Measurements from ENCODE around the gene SLC1A2.
"Not testable (repeated sequence)": the region's sequence is repeated elsewhere in the genome, so short reads cannot be mapped to it uniquely, and the experiment has no call there.

SLC1A2 gene

DNA sequence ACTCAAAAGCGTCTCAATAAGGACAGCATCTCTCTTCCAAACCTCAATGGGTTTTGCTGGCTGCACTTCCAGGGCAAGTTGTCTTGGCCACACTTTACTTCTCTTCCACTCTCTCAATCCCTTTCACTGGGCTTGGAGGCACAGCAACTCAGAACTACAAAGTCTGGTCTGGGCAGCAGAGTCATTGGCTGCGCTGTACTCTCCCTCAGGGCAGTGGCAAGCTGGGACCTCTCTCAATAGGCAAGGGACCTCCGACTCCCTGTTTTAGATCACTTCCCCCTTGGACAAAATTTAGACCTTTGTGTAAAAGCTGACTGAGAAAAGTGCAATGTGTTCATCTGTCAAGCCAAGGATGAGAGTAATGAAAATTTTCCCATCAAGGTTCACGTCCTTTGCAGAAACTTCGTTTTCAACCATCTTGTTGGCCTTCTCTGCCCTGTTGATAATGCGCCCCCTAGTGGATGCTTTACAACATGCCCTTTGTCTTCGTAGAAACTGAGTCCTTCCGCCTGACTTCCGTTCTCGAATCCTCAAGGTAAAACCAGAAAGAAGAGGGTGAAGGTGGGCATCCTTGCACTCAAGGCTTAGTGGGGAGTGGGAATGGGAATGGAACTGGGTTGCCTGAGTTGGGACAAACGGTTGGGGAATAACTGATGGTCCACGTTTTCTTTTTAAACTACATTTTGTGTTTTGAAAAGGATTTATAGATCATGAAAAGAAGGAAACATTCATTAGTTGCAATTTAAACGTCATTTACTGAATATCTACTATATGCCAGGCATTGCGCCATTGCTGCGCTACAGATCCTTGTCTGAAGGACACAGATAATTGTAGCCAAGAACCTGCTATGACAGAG lies 181.3 kb downstream of the SLC1A2 start:
- peak; percentile 42 for DNase-seq

DNA sequence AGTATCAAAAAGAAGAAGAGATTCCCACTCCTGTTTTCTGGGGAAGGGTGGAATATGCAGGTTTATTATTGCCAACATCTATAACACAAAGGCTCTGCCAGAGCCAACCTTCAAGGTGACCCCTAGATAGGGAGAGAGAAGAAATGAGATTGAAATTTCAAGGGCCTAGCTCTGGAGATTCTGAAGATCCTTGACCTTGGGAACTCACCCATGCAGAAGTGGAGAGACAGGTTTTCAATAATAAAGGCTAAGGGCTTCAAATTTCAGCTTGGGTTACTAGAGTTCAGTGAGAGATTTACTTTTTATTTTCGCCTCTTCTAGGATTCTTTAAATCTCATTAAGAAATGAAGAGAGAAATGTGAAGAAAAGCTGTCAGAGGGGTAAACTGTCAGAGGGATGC lies 182.0 kb downstream of the SLC1A2 start:
- DNase-seq, result no peak

DNA sequence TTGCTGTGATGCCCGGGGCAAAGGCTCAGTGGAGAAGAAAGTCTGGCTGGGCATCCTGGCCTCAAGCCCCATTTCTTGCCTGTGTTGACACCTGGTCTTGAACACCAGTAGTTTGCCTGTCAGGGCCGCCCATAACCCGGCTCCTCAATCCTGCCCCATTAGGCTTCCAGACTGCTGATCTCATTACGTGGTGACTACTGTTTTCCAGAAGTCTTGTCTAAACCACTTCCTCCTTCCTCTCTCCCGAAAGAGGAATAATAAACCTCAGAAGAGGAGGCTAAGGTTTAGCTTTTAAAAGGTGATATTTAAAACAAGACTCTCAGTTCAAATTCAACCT lies 182.7 kb downstream of the SLC1A2 start:
- no peak for DNase-seq

DNA sequence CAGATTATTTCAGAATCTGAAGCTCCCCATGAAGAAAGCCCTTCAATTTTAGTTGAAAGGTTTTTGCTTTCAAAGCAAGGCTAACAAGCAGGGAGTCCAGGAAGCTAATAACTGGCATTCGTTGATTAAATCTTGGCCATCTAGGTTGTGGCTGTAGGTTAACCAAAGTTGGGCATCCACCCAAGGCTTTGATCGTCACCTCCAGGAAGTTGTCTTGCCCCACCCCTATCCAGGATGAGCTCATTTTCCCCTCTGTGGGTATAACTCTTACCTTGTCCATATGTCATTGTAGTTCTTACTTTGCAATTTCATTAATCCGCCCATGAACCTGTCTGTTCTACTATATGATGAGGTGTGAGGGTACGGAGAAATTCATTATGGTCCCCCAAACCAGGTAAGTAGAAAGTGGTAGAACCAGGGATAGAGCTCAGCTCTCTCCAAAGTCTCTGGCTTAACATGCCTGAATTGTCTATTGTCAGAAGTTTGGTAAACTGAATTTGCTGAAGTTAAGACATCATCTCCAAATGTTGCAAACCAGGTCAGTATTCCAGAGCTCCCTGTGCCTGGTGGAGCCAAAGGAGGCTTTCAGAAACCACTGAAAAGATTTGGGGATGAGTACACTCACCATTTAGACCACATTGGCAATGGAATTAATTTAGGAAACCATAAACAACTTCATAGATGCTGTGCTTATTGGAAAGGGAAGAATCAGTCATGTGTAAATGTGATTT lies 183.3 kb downstream of the SLC1A2 start:
- DNase-seq, result no peak

DNA sequence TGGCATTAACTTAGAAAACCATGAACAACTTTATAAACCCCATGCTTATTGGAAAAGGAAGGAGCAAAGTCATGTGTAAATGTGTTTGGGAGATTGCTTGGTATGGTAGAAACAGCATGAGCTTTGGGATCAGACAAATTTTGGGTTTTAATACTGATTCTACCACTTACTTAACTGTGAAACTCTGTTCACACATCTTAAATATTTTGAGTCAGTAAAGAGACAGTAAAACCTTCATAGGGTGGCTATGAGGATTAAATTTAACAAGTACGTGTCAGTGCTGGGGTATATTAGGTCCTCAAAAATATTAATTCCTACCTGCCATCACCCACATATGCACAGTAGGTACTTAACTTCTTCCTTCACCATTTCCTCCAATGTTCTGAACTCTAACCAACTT lies 183.9 kb downstream of the SLC1A2 start:
- DNase-seq, result no peak

DNA sequence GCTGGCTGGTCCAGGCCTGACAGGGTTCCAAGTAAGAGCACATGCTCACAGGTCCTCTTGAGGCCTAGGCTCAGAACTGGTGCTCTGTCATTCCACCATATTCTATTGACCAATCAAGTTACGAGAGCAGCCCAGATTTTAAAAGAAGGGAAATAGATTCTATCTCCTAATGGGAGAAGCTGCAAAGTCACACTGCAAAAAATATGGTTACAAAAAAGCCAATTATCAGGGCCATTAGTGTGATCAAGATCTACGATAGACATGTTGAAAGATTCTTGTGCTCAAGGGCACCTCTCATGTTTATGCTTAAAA lies 184.2 kb downstream of the SLC1A2 start:
- DNase-seq, result no peak

DNA sequence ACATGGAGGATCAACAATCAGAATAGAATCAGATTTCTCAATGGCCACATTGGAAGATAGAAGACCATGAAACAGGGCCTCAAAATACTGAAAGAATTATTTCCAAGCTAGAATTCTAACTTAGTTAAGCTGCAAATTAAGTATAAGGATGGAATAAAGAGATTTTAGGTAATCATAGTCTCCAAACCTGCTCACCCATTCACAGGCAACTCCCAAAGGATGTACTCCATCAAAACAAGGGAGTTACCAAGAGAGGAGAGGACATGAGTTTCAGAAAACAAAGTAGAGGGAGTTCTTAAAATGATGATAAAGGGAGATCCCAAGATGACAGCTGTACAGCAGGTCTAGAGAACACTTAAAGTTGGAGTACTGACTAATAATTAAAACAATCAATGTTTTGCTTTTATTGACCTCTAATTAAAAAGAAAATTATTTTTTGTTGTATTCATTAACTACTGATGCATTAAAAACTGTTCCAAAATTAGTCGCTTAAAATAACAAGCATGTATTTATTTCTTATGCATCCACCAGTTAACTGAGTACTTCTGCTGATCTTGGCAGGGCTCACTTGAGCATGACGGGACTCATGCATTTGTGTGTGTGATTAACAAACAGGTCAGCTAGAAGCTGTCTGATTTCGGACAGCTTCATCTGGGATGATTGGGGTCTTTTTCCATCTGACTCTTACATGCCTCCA lies 184.8 kb downstream of the SLC1A2 start:
- DNase-seq, result no peak

DNA sequence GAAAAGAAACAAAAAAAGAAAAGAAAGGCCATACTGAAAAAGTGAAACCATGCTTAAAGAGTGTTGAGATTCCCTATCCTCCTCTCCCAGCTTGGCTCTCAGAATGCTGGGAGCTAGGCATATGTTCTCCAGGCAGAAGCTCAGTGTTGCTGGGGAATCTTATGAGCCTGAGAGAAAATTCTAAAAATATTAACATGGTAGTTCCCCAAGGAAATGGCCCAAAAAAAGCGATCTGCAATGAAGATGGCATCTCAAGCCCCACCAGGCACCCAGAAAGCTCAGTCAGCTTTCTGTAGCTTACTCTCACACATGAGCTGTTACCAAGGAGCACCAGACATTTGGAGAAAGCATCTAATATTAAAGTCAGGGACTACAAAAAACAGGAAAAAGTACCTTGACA lies 185.8 kb downstream of the SLC1A2 start:
- DNase-seq, result no peak

DNA sequence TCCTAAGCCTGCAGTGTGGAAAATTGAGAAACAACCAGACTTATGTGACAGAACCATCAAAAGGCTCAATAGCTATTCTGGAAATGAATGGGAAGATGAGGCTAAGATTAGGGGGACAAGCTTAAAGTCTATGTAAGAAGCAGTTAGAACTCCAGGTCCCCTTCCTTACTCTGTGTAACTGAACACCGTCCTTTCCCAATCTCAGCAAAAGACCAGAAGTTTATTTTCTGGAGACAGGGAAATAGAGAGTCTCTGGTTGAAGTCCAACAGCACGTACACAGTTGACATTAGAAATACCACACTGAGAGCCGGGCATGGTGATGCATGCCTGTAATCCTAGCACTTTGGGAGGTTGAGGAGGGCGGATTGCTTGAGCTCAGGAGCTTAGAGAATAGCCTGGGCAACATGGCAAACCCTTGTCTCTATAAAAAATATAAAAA lies 186.4 kb downstream of the SLC1A2 start:
- no peak for DNase-seq

DNA sequence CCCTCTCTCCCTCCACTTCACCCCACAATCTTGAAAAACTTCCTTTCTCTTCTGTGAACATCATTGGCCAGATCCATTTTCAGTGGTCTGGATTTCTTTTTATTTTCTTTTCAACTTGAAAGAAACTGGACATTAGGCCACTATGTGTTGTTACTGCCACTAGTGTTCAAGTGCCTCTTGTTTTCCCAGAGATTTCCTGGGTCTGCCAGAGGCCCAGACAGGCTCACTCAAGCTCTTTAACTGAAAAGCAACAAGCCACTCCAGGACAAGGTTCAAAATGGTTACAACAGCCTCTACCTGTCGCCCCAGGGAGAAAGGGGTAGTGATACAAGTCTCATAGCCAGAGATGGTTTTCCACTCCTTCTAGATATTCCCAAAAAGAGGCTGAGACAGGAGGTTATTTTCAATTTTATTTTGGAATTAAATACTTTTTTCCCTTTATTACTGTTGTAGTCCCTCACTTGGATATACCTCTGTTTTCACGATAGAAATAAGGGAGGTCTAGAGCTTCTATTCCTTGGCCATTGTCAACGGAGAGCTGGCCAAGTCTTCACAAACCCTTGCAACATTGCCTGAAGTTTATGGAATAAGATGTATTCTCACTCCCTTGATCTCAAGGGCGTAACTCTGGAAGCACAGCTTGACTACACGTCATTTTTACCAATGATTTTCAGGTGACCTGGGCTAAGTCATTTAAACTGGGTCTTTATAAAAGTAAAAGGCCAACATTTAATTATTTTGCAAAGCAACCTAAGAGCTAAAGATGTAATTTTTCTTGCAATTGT lies 188.1 kb downstream of the SLC1A2 start:
- DNase-seq, result no peak

DNA sequence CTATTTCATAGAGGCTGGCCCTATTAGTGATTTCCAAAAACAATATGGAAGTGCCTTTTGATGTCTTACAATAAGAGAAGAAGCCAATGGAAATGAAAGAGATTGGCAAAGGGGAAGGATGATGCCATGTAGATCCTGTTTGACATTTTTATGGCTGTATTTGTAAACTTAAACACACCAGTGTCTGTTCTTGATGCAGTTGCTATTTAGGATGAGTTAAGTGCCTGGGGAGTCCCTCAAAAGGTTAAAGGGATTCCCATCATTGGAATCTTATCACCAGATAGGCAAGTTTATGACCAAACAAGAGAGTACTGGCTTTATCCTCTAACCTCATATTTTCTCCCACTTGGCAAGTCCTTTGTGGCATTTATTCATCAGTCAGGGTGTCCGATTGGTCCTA lies 189.0 kb downstream of the SLC1A2 start:
- no peak for DNase-seq

DNA sequence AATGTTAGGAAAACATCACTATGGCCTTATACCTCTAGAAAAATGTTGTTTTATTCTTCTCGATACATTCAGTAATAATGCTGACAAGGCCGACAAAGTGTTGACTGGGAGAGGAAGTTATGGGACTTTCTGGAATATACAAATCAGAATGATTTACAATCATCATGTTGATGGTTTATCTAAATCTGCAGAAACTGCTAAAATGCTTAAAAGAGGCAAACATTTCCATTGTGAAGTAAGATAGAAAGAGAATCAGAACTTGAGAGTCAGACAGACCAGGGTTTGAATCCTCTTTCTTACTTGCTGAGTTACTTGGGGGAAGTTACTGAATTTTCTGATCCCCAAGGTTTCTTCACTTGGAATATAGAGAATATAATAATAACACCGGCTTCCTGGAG lies 191.0 kb downstream of the SLC1A2 start:
- no peak for DNase-seq

DNA sequence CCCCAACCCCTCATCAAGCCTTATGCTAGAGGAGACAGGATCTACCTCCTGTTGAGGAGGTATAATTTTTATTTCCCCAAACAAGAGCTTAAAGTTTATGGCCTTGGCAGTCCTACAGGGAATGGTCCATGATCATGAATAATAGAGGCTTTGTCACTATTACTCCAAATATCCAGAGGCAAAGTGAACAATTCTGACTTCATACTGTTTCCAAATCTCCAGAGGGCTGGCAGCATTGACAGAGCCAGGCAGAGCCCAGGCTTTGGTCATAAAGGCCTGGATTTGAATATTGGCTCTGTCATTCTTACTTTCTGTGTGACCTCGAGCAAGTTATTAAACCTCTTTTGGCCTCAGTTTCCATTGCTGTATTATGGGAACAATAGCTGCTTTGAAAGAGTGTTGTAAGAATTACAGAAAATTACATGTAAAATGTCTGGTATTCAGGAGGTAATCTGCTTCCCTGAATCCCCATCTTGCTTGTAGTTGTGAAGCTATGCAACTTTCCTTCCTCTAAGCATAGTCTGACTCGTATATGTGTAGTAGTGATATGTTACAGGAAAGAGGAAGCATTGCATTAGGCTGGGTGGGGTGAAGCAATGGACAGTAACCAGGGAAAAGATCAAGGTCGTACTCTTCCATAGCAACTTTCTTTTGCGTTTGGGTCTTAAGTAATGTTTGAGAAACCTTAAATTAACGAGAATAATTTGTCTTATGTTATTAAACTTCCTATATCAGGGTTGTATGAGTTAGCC lies 191.6 kb downstream of the SLC1A2 start:
- no peak for DNase-seq

DNA sequence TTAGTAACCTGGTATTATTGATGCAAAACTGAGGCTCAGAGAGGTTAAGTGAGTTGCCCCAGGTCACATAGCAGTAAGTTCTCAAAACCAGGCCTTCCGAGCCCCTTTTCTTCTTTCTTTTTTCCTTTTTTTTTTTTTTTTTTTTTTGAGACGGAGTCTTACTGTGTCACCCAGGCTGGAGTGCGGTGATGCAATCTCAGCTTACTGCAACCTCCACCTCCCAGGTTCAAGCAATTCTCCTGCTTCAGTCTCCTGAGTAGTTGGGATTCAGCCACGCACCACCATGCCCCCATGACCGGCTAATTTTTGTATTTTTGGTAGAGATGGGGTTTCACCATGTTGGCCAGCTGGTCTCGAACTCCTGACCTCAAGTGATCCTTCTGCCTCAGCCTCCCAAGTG lies 192.6 kb downstream of the SLC1A2 start:
- not testable (repeated sequence) for DNase-seq

DNA sequence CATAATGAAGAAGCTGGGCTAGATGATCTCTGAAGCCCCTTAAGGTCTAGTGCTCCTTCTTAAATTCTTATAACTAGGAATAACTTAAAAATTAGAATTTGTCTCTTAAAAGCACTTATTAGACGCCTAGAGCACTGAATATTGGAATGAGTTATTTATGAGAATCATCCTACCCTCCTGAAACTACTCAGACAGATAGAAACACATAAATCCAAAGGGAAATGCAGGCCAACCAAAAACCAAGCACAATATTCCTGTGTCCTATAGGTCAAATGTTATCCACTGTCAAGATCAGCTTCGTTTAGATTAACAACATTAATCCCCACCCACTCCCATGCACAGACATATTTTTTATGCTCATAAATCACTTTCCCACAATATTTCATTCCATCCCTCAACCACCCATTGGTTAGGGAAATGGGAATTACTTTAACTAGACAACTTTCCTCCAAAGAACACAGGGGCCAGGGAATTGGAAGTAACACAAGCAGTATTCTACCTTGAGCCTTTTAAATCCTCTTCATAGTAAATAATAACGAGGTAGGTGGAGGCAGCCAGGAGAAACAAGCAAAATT lies 193.3 kb downstream of the SLC1A2 start:
- DNase-seq, result no peak

DNA sequence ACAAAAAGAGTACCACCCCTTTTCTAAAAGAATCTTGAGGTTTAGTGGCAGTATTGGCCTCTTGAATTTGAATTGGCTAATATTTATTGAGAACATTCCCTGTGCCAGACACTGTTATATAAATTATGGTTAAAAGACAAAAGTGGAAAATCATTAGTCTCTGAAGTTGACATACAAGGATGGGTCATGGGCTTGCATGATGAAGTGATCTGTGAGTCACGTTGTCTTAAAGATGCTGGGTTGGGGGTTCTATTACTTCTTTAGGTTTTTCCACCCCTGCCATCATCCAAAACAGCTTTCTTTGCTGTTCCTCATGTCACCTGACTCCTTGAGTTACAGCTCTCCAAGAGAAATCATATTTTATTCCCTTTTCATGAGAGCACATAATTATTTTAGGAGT lies 195.4 kb downstream of the SLC1A2 start:
- no peak for DNase-seq

DNA sequence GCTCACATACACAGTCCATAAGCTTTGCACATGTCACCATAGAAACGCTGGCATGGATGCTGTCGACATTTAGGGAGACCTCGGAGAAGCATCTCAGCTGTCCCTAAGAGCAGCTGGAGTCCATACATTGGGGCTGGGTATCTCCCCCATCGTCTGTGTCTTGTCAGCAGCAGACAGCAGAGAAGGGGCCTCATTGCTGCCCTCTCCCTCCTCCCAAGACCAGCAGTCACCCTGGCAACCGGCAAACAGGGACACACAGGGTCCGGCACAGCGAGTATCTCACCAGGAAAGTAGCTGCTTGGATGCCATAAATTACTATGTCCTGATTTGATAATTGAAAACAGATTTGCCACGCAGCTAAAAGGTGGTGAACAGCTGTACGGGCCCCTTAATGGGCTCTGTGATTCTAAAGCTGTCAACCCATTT lies 196.0 kb downstream of the SLC1A2 start:
- DNase-seq, result no peak

DNA sequence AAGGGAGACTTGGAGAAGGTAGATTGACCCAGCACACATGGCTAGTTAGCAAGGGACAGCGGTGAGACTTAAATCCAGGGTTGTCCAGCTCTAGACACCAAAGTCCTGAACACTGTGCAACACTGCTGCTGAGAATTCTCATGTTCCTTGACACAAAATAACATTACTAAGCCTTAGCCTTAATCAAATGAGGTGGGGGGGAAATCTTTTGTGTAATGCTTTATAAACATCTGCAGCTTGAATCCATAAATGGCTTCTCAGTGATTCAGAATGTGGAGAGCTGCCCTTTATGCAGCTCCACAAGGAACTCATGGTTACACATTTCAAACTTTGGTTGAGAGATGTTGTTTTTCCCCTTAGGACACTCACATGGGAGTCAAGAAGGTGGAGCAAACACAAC lies 200.4 kb downstream of the SLC1A2 start:
- no peak for DNase-seq

DNA sequence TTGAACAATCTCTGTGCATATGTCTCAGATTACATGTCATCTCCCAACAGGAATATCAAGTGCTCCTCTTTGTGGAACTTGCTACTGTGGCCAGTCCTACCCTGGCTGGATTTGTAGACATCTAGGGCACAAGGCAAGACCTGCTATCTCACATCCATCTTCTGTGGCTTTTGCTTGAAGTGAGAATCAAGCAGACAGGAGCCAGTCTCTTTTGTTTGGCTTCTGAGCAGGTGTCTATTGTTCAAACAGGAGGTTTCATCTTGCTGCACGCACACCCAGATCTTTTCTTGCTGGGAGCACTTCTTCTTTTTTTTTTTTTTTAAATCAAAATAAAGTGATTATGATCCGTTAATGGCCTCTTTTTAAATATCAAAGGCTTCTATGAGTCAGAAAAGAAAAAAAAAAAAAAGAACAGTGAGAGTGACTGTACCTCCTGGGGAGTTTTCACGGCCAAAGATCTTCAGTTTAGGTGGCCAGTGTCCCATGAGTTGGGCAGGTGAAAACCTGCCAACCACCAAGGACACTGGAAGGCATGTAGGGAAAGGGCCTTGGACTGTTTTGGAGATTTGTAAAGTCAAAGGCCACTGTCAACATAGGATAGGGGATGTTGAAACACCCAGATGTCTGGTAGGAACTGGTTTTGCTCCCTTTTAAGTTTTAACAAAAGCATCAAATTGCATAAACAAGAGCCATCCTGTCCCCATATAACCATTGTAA lies 202.2 kb downstream of the SLC1A2 start:
- DNase-seq, result no peak

DNA sequence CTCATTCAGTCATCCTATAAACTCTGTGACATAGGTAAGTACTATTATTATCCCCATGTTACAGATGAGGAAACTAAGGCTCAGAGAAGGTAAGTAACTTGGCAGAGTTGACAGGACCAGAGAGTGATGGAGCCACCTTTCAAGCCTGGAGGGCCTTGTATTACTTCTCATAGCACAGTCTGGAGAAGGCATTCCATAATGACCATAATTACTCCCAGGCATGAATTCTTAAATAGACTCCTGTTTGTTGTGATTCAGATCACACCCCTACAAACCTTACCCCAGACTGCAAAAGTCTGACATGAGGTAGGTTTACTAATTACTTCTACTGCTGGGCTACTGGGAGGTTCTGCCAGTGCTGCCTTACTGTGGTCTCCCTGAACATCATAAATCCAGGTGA lies 203.4 kb downstream of the SLC1A2 start:
- DNase-seq, result no peak

DNA sequence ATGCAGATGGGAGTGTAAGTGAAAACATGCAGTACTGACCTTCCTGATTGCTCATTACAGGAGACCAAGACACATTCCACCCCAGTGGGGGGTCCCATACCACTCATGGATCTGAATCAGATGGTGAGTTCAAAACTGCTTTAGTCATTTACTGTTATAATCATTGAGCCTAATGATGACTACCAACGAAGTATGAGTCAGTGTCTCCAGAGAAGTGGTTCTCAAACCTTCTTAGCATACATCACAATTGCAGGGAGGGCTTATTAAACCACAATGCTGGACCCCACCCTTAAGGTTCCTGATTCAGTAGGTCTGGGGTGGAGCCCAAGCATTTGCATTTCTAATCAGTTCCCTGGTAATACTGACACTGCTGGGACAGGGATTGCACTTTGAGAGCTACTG lies 204.6 kb downstream of the SLC1A2 start:
- DNase-seq, result no peak
